Measurements from ENCODE around the gene SF3A2.

The SF3A2 gene

GRCh38 chr19:2248136-2249009, 11.7 kb downstream of the SF3A2 start:
- Histone ChIP-seq H3K36me3 (ENCODE audit: insufficient read depth, insufficient read length, low read length) (peaks cover 84% of the 10 kb centered on the region), H3K9me3 (ENCODE audit: insufficient read depth, low read length) (no peaks in the 10 kb centered on the region), H3K27me3 (ENCODE audit: insufficient read depth, insufficient read length) (no peaks in the 10 kb centered on the region), H3K4me1 (ENCODE audit: insufficient read depth, insufficient read length) (peaks cover 12% of the 10 kb centered on the region), H3K9ac (ENCODE audit: insufficient read length, low read depth) (no peak overlapping the region), H3K4me3 (ENCODE audit: insufficient read length, low read depth) (no peak overlapping the region)
- TF ChIP-seq SUZ12 (IDR thresholded peaks at IDR 0.05; ENCODE audit: extremely low read depth, insufficient read depth, insufficient read length), result no peak
- no peak for TF ChIP-seq ZNF274 (IDR thresholded peaks at IDR 0.05; ENCODE audit: low read depth, low read length)
- no peak for TF ChIP-seq YY1 (IDR thresholded peaks at IDR 0.05; ENCODE audit: insufficient read depth, insufficient read length)
- no peak for DNase-seq (ENCODE audit: low read depth, low spot score)

- no peak within 1 kb of the TSS for H3K9ac ChIP-seq (ENCODE audit: insufficient read length, low read depth)
- no peak for DNase-seq (ENCODE audit: low read depth, low spot score)
- no peak for TF ChIP-seq ZNF274 (IDR thresholded peaks at IDR 0.05; ENCODE audit: low read depth, low read length)
- no peak for TF ChIP-seq SUZ12 (IDR thresholded peaks at IDR 0.05; ENCODE audit: extremely low read depth, insufficient read depth, insufficient read length)
- TF ChIP-seq YY1 (IDR thresholded peaks at IDR 0.05; ENCODE audit: insufficient read depth, insufficient read length), result no peak
- no peaks in the 10 kb centered on the region for H3K27me3 ChIP-seq (ENCODE audit: insufficient read depth, insufficient read length)
- peaks cover 76% of the 10 kb centered on the region for H3K36me3 ChIP-seq (ENCODE audit: insufficient read depth, insufficient read length, low read length)
- H3K4me3 ChIP-seq (ENCODE audit: insufficient read length, low read depth), result no peak within 1 kb of the TSS
- peaks cover 14% of the 10 kb centered on the region for H3K4me1 ChIP-seq (ENCODE audit: insufficient read depth, insufficient read length)
- no peaks in the 10 kb centered on the region for H3K9me3 ChIP-seq (ENCODE audit: insufficient read depth, low read length)
Observed at GRCh38 chr19:2249010-2249866, 12.6 kb downstream of the SF3A2 start, which contains the start of gene AMH. TSS of gene AMH (plus strand) at chr19:2249323. CDS start at chr19:2249333, 10 bp downstream.

- DNase-seq (ENCODE audit: low read depth, low spot score), result no peak
- Histone ChIP-seq H3K36me3 (ENCODE audit: insufficient read depth, insufficient read length, low read length) (peaks cover 67% of the 10 kb centered on the region), H3K4me1 (ENCODE audit: insufficient read depth, insufficient read length) (peaks cover 14% of the 10 kb centered on the region), H3K9me3 (ENCODE audit: insufficient read depth, low read length) (no peaks in the 10 kb centered on the region), H3K4me3 (ENCODE audit: insufficient read length, low read depth) (no peak overlapping the region), H3K9ac (ENCODE audit: insufficient read length, low read depth) (no peak overlapping the region), H3K27me3 (ENCODE audit: insufficient read depth, insufficient read length) (no peaks in the 10 kb centered on the region)
- TF ChIP-seq YY1 (IDR thresholded peaks at IDR 0.05; ENCODE audit: insufficient read depth, insufficient read length) (no peak), SUZ12 (IDR thresholded peaks at IDR 0.05; ENCODE audit: extremely low read depth, insufficient read depth, insufficient read length) (no peak), ZNF274 (IDR thresholded peaks at IDR 0.05; ENCODE audit: low read depth, low read length) (no peak)
Observed at GRCh38 chr19:2249880-2250765, 13.5 kb downstream of the SF3A2 start.

GRCh38 chr19:2250766-2251105, 14.1 kb downstream of the SF3A2 start:
- no peak for DNase-seq (ENCODE audit: low read depth, low spot score)
- H3K36me3 ChIP-seq (ENCODE audit: insufficient read depth, insufficient read length, low read length), result peaks cover 61% of the 10 kb centered on the region
- H3K4me3 ChIP-seq (ENCODE audit: insufficient read length, low read depth), result no peak overlapping the region
- TF ChIP-seq SUZ12 (IDR thresholded peaks at IDR 0.05; ENCODE audit: extremely low read depth, insufficient read depth, insufficient read length) (no peak), ZNF274 (IDR thresholded peaks at IDR 0.05; ENCODE audit: low read depth, low read length) (no peak), YY1 (IDR thresholded peaks at IDR 0.05; ENCODE audit: insufficient read depth, insufficient read length) (no peak)
- H3K9me3 ChIP-seq (ENCODE audit: insufficient read depth, low read length), result no peaks in the 10 kb centered on the region
- H3K4me1 ChIP-seq (ENCODE audit: insufficient read depth, insufficient read length), result peaks cover 14% of the 10 kb centered on the region
- no peaks in the 10 kb centered on the region for H3K27me3 ChIP-seq (ENCODE audit: insufficient read depth, insufficient read length)
- H3K9ac ChIP-seq (ENCODE audit: insufficient read length, low read depth), result no peak overlapping the region

- Histone ChIP-seq H3K9ac (ENCODE audit: insufficient read length, low read depth) (no peak overlapping the region), H3K9me3 (ENCODE audit: insufficient read depth, low read length) (no peaks in the 10 kb centered on the region), H3K4me1 (ENCODE audit: insufficient read depth, insufficient read length) (peaks cover 20% of the 10 kb centered on the region), H3K27me3 (ENCODE audit: insufficient read depth, insufficient read length) (no peaks in the 10 kb centered on the region), H3K36me3 (ENCODE audit: insufficient read depth, insufficient read length, low read length) (peaks cover 54% of the 10 kb centered on the region), H3K4me3 (ENCODE audit: insufficient read length, low read depth) (no peak overlapping the region)
- TF ChIP-seq ZNF274 (IDR thresholded peaks at IDR 0.05; ENCODE audit: low read depth, low read length) (no peak), YY1 (IDR thresholded peaks at IDR 0.05; ENCODE audit: insufficient read depth, insufficient read length) (no peak), SUZ12 (IDR thresholded peaks at IDR 0.05; ENCODE audit: extremely low read depth, insufficient read depth, insufficient read length) (no peak)
- DNase-seq (ENCODE audit: low read depth, low spot score), result no peak
Observed at GRCh38 chr19:2251106-2252054, 14.8 kb downstream of the SF3A2 start.
